ENCODE results near the gene RALGDS. TPM values are rescaled to one million over a fixed set of nuclear protein-coding genes. Genes with fewer than 3 reads are reported as not detected.

Gene RALGDS
- total RNA-seq, 1 experiment from 2014 or later, result 40.1 TPM

GRCh38 chr9:133057006-133057405 lies 64.0 kb downstream of the RALGDS start:
- CTCF ChIA-PET, result no interaction called here
- H3K9me3 ChIP-seq (ENCODE audit: low read depth, low read length, poor library complexity, severe bottlenecking), result no peaks in the 10 kb centered on the region
- no peaks in the 10 kb centered on the region for H3K27me3 ChIP-seq (replicated peaks; ENCODE audit: insufficient read depth, low read depth, low read length, poor library complexity)
- no TSS peak for BruUV-seq (replicated peaks)
- POLR2A ChIA-PET (ENCODE audit: low non-redundant PET), result no interaction called here
- DNase-seq (ENCODE audit: low spot score), result no peak
- H3K27ac ChIP-seq (ENCODE audit: low read depth, low read length, poor library complexity, severe bottlenecking), result no peak overlapping the region
- no peaks in the 10 kb centered on the region for H3K4me1 ChIP-seq (ENCODE audit: insufficient read depth, low read length, poor library complexity, severe bottlenecking)
- peaks cover 43% of the 10 kb centered on the region for H3K36me3 ChIP-seq (ENCODE audit: insufficient read depth, low read length, poor library complexity, severe bottlenecking)
- H3K4me3 ChIP-seq (ENCODE audit: low read depth, low read length, poor library complexity, severe bottlenecking), result no peak overlapping the region
- intact Hi-C loops (cut with micrococcal nuclease; ENCODE audit: unreplicated experiment), result no loop called here
- no peak for TF ChIP-seq EZH2 (IDR thresholded peaks at IDR 0.05; ENCODE audit: borderline replicate concordance, low read depth, low read length, poor library complexity, severe bottlenecking)
- TF ChIP-seq, protein P1, sequence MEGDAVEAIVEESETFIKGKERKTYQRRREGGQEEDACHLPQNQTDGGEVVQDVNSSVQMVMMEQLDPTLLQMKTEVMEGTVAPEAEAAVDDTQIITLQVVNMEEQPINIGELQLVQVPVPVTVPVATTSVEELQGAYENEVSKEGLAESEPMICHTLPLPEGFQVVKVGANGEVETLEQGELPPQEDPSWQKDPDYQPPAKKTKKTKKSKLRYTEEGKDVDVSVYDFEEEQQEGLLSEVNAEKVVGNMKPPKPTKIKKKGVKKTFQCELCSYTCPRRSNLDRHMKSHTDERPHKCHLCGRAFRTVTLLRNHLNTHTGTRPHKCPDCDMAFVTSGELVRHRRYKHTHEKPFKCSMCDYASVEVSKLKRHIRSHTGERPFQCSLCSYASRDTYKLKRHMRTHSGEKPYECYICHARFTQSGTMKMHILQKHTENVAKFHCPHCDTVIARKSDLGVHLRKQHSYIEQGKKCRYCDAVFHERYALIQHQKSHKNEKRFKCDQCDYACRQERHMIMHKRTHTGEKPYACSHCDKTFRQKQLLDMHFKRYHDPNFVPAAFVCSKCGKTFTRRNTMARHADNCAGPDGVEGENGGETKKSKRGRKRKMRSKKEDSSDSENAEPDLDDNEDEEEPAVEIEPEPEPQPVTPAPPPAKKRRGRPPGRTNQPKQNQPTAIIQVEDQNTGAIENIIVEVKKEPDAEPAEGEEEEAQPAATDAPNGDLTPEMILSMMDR (conservative IDR thresholded peaks at IDR 0.05; ENCODE audit: low read depth, low read length), result no peak

- H3K36me3 ChIP-seq (ENCODE audit: insufficient read depth, low read length, poor library complexity, severe bottlenecking), result peaks cover 48% of the 10 kb centered on the region
- H3K4me3 ChIP-seq (ENCODE audit: low read depth, low read length, poor library complexity, severe bottlenecking), result no peak overlapping the region
- no peak for TF ChIP-seq EZH2 (IDR thresholded peaks at IDR 0.05; ENCODE audit: borderline replicate concordance, low read depth, low read length, poor library complexity, severe bottlenecking)
- TF ChIP-seq, protein P1 (conservative IDR thresholded peaks at IDR 0.05; ENCODE audit: low read depth, low read length), result no peak
- no peaks in the 10 kb centered on the region for H3K27me3 ChIP-seq (replicated peaks; ENCODE audit: insufficient read depth, low read depth, low read length, poor library complexity)
- no peak for DNase-seq (ENCODE audit: low spot score)
- intact Hi-C loops (cut with micrococcal nuclease; ENCODE audit: unreplicated experiment), result no loop called here
- ChIA-PET CTCF (no interaction called here), POLR2A (ENCODE audit: low non-redundant PET) (no interaction called here)
- no peaks in the 10 kb centered on the region for H3K9me3 ChIP-seq (ENCODE audit: low read depth, low read length, poor library complexity, severe bottlenecking)
- no peaks in the 10 kb centered on the region for H3K4me1 ChIP-seq (ENCODE audit: insufficient read depth, low read length, poor library complexity, severe bottlenecking)
- H3K27ac ChIP-seq (ENCODE audit: low read depth, low read length, poor library complexity, severe bottlenecking), result no peak overlapping the region
- BruUV-seq (replicated peaks), result no TSS peak
These were observed 64.5 kb downstream of the RALGDS start for GRCh38 chr9:133056533-133056932.

DNA sequence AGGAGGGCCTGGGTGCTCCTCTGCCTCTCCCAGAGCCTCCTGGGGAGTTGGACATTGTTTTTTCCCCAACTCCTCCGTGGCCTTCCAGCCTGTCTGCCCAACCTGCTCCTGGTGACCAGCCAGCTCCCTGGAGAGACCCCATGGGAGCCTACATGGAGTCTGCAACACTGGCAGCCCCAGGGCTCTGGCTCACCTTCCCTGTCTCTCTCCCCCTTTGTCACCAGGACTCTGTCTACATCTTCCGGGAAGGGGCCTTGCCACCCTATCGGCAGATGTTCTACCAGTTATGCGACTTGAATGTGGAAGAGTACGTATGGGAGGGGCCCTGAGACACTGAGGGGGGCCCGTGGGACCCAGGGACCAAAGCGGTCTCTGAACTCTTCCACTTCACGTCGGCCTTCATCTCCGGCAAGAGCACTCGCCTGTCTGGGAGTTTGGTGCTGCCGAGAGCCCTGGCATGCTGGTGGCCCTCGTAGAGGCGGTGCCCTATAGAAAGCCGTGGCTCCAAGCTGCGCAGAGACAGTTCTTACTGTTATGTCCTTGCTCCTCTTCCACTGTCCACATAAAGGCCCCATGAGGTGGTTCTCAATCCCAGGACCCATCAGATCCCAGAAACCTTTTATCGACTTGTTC lies 65.1 kb downstream of the RALGDS start:
- H3K36me3 ChIP-seq (ENCODE audit: insufficient read depth, low read length, poor library complexity, severe bottlenecking), result peaks cover 54% of the 10 kb centered on the region
- no peak for DNase-seq (ENCODE audit: low spot score)
- no peak overlapping the region for H3K4me3 ChIP-seq (ENCODE audit: low read depth, low read length, poor library complexity, severe bottlenecking)
- no peak overlapping the region for H3K27ac ChIP-seq (ENCODE audit: low read depth, low read length, poor library complexity, severe bottlenecking)
- ChIA-PET POLR2A (ENCODE audit: low non-redundant PET) (no interaction called here), CTCF (no interaction called here)
- TF ChIP-seq EZH2 (IDR thresholded peaks at IDR 0.05; ENCODE audit: borderline replicate concordance, low read depth, low read length, poor library complexity, severe bottlenecking), result no peak
- TF ChIP-seq, protein P1 (conservative IDR thresholded peaks at IDR 0.05; ENCODE audit: low read depth, low read length), result no peak
- H3K4me1 ChIP-seq (ENCODE audit: insufficient read depth, low read length, poor library complexity, severe bottlenecking), result no peaks in the 10 kb centered on the region
- intact Hi-C loops (cut with micrococcal nuclease; ENCODE audit: unreplicated experiment), result no loop called here
- no peaks in the 10 kb centered on the region for H3K27me3 ChIP-seq (replicated peaks; ENCODE audit: insufficient read depth, low read depth, low read length, poor library complexity)
- no TSS peak for BruUV-seq (replicated peaks)
- H3K9me3 ChIP-seq (ENCODE audit: low read depth, low read length, poor library complexity, severe bottlenecking), result no peaks in the 10 kb centered on the region

Data from A673 (cell line).